Measurements from ENCODE around the gene ZNF207.
"Not testable (repeated sequence)": the region's sequence is repeated elsewhere in the genome, so short reads cannot be mapped to it uniquely, and the experiment has no call there.

Gene ZNF207

DNA sequence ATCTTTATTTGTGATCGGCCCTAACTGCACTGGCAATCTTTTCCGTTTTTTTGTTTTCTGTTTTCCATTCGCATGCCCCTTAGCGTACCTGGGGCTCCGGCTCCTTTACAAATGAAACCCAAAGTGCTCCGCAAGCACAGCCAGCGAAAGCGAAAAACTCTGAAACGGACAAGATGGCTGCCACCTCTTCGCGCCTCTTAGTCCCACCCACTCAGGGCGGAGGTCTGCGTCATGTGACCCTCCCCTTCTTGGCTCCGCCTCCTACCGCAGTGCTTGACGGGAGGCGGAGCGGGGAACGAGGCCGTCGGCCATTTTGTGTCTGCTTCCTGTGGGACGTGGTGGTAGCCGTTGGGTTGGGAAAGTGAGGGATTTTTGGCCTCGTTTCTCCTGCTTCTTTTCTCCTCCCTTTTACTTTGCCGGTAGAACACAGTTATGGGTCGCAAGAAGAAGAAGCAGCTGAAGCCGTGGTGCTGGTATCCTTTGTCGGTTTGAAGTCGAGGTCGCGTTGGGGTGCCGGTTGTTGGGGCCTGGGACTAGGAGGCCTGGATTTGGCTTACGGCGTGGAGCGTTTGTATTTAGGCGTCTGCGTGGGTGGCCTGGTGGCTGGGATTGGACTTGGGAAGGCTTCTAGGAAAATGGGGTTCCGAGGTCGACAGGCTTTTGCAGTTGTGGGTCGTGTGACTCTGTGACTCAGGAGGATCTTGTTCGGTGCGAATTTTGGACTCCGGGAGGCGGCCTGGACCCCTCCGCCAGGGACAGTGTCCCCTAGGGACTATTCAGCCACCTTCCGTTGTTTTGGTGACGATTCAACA, at the start of gene ZNF207:
Gene ZNF207 (plus strand): TSS at position 304 of the 812 bp plus-strand sequence. CDS start 129 bp downstream, at position 433.
- peak; percentile 84 to 92 (median 89) for DNase-seq (ENCODE audit: low read depth in 4 of 4, low spot score in 1 of 4)

GRCh38 chr17:32302037-32302436, 47.9 kb upstream of the ZNF207 start:
- no peak for DNase-seq (ENCODE audit: low read depth in 4 of 4, low spot score in 1 of 4)

GRCh38 chr17:32302860-32303649, 46.9 kb upstream of the ZNF207 start:
- no peak for DNase-seq (ENCODE audit: low read depth in 4 of 4, low spot score in 1 of 4)

DNA sequence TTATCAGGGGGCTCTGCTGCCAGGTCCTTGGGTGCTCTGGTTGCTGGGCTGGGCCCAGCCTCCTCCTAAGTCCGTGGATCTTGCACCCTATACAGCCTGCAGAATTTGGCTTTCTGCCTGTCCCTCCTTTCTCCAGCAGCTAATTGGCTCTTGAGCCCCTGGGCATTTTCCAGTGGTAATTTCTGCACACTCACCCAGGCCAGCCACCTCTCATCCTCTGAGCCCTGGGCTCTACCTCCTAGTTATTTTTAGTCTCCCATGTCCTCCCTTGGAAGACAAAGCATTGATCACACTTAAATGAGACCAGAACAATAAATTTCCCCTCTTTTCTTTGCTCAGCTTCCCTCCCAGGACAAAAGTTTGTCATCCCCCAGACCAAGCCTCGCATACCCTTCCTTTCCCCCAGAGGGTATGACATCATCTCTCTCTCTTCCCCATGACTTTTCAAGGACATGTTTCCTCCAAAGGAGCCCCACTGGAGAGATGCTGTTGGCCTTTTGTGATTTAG, 46.1 kb upstream of the ZNF207 start:
- no peak for DNase-seq (ENCODE audit: low read depth in 4 of 4, low spot score in 1 of 4)

DNA sequence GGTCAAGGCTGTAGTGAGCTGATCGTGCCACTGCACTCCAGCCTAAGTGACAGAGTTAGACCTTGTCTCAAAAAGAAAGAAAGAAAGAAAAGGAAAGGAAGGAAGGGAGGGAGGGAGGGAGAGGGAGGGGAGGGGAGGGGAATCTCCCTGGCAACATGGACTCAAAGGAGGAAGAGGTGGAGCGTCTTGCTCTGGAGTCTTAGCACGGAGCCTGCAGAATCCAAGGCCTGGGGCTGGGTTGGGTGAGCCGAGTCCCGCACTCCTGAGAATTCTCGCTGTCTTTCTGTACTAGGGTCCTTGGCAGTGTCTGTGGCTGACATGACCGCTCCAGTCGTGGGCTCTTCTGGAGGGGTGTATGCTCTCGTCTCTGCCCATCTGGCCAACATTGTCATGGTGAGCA, 44.9 kb upstream of the ZNF207 start:
- DNase-seq (ENCODE audit: low read depth in 4 of 4, low spot score in 1 of 4): no peak

DNA sequence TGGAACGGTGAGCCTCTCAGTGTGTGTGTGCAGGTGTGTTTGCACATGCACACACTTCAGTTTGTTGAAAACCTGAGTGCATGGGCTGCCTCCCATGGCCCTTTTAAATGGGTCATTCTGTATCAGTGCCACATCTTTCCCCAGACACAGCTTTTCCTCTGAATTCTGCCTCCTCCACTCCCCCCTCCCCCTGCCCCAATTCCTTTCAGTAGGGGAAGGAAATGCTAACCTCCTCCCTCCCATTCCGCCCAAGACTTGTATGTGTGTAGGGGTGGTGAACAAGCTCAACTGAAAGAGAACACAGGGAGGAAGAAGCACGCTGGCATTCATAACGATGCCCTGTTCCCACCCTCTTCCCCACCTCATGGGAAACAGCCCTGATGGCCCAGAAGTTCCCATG, 42.3 kb upstream of the ZNF207 start:
- DNase-seq (ENCODE audit: low read depth in 4 of 4, low spot score in 1 of 4): no peak

- no peak for DNase-seq (ENCODE audit: low read depth in 4 of 4, low spot score in 1 of 4)
Measured at GRCh38 chr17:32311028-32311536, 38.9 kb upstream of the ZNF207 start.

DNA sequence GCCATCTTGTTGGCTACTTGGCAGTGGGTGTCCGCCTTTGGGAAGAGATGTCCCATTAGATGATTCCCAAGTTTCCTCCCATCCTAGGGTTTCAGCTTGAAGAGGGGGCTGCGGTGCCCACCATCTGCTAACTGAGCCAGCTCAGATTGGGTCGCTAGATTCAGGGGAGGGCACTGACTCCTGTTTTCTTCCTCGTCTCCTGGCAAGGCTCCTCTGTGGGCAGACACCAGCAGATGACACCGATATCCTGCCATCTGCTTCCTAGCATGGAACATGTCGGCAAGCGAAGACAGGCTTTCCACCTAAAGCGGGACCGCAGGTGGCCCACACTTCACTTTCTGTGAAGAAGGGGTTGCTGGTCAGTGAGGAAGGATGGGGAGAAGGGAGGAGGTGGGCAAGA, 35.3 kb upstream of the ZNF207 start:
- DNase-seq (ENCODE audit: low read depth in 4 of 4, low spot score in 1 of 4): no peak

GRCh38 chr17:32315171-32315570, 34.8 kb upstream of the ZNF207 start:
- DNase-seq (ENCODE audit: low read depth in 4 of 4, low spot score in 1 of 4): no peak

DNA sequence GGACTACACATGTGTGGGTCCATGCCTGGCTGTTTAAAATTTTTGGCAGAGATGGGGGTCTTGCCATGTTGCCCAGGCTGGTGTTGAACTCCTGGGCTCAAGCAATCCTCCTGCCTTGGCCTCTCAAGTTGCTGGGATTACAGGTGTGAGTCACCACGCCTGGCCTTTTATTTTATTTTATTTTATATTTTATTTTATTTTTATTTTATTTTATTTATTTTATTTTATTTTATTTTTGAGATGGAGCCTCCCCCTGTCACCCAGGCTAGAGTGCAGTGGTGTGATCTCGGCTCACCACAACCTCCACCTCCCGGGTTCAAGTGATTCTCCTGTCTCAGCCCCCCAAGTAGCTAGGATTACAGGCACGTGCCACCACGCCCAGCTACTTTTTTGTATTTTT, 33.3 kb upstream of the ZNF207 start:
- DNase-seq (ENCODE audit: low read depth in 4 of 4, low spot score in 1 of 4): not testable (repeated sequence)

DNA sequence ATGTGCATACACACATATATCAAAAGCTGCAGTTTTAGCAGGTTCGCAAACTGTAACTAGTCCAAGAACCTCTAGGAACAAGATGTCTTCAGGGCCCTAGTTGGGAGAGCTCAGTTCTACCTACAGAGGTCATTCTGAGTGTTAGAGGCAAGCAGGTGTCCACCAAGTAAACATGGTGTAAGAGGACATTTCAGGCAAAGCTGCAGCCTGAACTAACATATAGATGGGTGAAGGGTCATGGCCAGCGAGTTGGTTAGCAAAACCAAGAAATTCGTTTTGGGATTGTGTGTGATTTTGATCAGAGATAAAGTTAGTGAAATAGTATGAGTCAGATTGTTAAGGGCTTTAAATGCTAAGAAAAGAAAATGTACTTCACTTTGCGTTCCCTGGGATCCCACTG, 32.6 kb upstream of the ZNF207 start:
- no peak for DNase-seq (ENCODE audit: low read depth in 4 of 4, low spot score in 1 of 4)

DNA sequence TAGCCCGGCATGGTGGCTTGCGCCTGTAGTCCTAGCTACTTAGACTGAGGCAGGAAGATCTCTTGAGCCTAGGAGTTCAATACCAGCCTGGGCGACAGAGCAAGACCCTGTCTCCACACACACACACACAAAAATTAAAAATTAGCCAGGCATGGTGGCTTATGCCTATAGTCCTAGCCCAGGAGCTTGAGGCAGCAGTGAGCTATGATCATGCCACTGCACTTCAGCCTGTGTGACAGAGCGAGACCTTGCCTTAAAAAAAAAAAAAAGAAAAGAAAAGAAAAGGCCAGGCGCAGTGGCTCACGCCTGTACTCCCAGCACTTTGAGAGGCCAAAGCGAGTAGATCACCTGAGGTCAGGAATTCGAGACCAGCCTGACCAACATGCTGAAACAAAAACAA, 31.9 kb upstream of the ZNF207 start:
- DNase-seq (ENCODE audit: low read depth in 4 of 4, low spot score in 1 of 4): no peak

- DNase-seq (ENCODE audit: low read depth in 4 of 4, low spot score in 1 of 4): peak; percentile 47 to 74 (median 65)
Measured at GRCh38 chr17:32319548-32319905, 30.4 kb upstream of the ZNF207 start.

GRCh38 chr17:32320080-32320479, 29.9 kb upstream of the ZNF207 start:
- not testable (repeated sequence) for DNase-seq (ENCODE audit: low read depth in 4 of 4, low spot score in 1 of 4)

DNA sequence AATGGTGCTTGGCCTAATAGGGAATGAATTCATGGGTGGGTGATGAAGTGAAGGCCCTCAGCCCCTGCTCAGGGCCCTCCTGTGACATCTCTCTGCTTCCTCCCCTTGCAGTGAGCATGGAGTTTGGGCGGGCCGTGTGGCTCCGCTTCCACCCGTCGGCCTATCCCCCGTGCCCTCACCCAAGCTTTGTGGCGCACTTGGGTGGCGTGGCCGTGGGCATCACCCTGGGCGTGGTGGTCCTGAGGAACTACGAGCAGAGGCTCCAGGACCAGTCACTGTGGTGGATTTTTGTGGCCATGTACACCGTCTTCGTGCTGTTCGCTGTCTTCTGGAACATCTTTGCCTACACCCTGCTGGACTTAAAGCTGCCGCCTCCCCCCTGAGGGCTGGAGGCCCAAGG, 29.1 kb upstream of the ZNF207 start:
- no peak for DNase-seq (ENCODE audit: low read depth in 4 of 4, low spot score in 1 of 4)

DNA sequence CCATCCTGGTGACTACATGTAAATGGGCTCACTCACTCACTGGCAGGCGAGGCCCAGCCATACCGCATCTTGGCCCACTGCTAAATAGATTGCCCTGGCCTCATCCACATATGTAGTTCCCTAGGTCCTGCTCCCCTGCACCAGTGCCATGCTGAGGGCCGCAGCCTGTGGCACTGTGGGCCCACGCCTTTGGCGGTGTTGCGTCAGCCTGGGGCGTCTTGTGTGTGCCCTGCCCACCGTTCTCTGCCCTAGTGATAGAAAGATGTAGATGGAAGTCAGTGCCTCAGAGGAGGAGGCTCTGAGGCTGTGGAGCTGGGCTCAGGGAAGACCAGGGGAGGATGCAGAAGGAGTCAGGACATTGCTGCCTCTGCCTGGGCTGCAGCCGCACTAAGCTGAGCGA, 26.9 kb upstream of the ZNF207 start:
- DNase-seq (ENCODE audit: low read depth in 4 of 4, low spot score in 1 of 4): no peak

GRCh38 chr17:32323811-32324491, 26.0 kb upstream of the ZNF207 start:
- DNase-seq (ENCODE audit: low read depth in 4 of 4, low spot score in 1 of 4): no peak

- no peak for DNase-seq (ENCODE audit: low read depth in 4 of 4, low spot score in 1 of 4)
Measured at GRCh38 chr17:32327911-32328310, 22.0 kb upstream of the ZNF207 start.

DNA sequence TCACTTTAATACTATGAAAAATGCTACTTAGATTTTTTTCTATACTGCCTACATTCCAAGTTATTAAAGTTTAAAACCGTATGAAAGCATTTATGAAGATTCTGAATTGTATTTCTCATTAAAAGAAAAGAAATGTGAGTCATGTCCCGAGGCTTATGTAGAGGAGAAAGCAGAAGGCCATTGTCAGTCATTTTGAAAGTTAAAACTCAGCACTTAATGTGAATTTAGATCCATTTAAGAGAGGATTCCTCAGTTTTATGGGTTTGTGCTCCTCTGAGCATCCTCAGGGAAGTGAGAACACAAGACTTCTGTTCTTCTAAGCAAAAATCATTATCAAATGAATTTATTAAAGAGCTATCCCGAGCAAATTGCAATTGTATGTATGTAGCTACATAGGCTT, 19.8 kb upstream of the ZNF207 start:
- no peak for DNase-seq (ENCODE audit: low read depth in 4 of 4, low spot score in 1 of 4)

GRCh38 chr17:32331243-32332040, 18.5 kb upstream of the ZNF207 start:
- no peak for DNase-seq (ENCODE audit: low read depth in 4 of 4, low spot score in 1 of 4)

DNA sequence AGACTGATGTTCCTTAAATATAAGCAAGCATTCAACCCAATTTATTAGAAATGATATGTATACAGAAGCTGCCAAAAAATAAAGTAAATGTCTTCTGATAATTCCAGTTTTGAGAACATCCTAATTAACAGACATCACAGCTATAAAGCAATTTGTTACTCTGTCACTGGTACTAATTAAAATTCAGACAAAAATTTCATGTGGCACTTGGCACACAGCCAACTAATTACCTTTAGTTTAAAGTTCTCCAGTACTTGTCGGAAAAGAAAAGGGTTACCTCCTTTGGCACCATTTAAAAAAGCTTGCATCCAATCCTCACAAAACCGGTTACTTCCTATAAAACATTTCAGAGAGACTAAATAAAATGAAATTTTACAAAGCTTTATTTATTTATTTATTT, 16.8 kb upstream of the ZNF207 start:
- no peak for DNase-seq (ENCODE audit: low read depth in 4 of 4, low spot score in 1 of 4)

Measured in stimulated activated CD4-positive, alpha-beta T cell treated with anti-CD3 and anti-CD28 coated beads, Interleukin-1b, Interleukin-23, amount 100 ng/mL, for 24 hours (primary cell).